Measurements from ENCODE around the gene RABAC1.
"Not testable (repeated sequence)": the region's sequence is repeated elsewhere in the genome, so short reads cannot be mapped to it uniquely, and the experiment has no call there.

RABAC1 gene

GRCh38 chr19:41923045-41923788, 35.9 kb downstream of the RABAC1 start:
- no peak overlapping the region for H3K4me3 ChIP-seq (ENCODE audit: low read length)
- no peak for TF ChIP-seq ZNF274 (IDR thresholded peaks at IDR 0.05; ENCODE audit: low read depth, low read length)

- no peak for TF ChIP-seq ZNF274 (IDR thresholded peaks at IDR 0.05; ENCODE audit: low read depth, low read length)
- no peak overlapping the region for H3K4me3 ChIP-seq (ENCODE audit: low read length)
These were observed 36.5 kb downstream of the RABAC1 start for GRCh38 chr19:41922585-41922984.

GRCh38 chr19:41921577-41922576, 37.2 kb downstream of the RABAC1 start:
- no peak overlapping the region for H3K4me3 ChIP-seq (ENCODE audit: low read length)
- TF ChIP-seq ZNF274 (IDR thresholded peaks at IDR 0.05; ENCODE audit: low read depth, low read length) = no peak

GRCh38 chr19:41920882-41921576, 38.1 kb downstream of the RABAC1 start:
- no peak for TF ChIP-seq ZNF274 (IDR thresholded peaks at IDR 0.05; ENCODE audit: low read depth, low read length)
- no peak overlapping the region for H3K4me3 ChIP-seq (ENCODE audit: low read length)

GRCh38 chr19:41919948-41920712, 39.0 kb downstream of the RABAC1 start:
- TF ChIP-seq ZNF274 (IDR thresholded peaks at IDR 0.05; ENCODE audit: low read depth, low read length) = no peak
- H3K4me3 ChIP-seq (ENCODE audit: low read length) = no peak overlapping the region

- no peak overlapping the region for H3K4me3 ChIP-seq (ENCODE audit: low read length)
- no peak for TF ChIP-seq ZNF274 (IDR thresholded peaks at IDR 0.05; ENCODE audit: low read depth, low read length)
These were observed 40.4 kb downstream of the RABAC1 start for GRCh38 chr19:41918653-41919244.

- no peak for TF ChIP-seq ZNF274 (IDR thresholded peaks at IDR 0.05; ENCODE audit: low read depth, low read length)
- no peak overlapping the region for H3K4me3 ChIP-seq (ENCODE audit: low read length)
These were observed 41.0 kb downstream of the RABAC1 start for GRCh38 chr19:41918095-41918494.

GRCh38 chr19:41917676-41918075, 41.4 kb downstream of the RABAC1 start:
- no peak for TF ChIP-seq ZNF274 (IDR thresholded peaks at IDR 0.05; ENCODE audit: low read depth, low read length)
- no peak overlapping the region for H3K4me3 ChIP-seq (ENCODE audit: low read length)

GRCh38 chr19:41915776-41916414, 43.2 kb downstream of the RABAC1 start:
- H3K4me3 ChIP-seq (ENCODE audit: low read length) = no peak overlapping the region
- no peak for TF ChIP-seq ZNF274 (IDR thresholded peaks at IDR 0.05; ENCODE audit: low read depth, low read length)

GRCh38 chr19:41915021-41915775, 43.9 kb downstream of the RABAC1 start:
- H3K4me3 ChIP-seq (ENCODE audit: low read length) = no peak overlapping the region
- no peak for TF ChIP-seq ZNF274 (IDR thresholded peaks at IDR 0.05; ENCODE audit: low read depth, low read length)

GRCh38 chr19:41914424-41914834, 44.7 kb downstream of the RABAC1 start:
- not testable (repeated sequence) for H3K4me3 ChIP-seq (ENCODE audit: low read length)
